ENCODE data around the gene MUC2.

Gene MUC2

DNA sequence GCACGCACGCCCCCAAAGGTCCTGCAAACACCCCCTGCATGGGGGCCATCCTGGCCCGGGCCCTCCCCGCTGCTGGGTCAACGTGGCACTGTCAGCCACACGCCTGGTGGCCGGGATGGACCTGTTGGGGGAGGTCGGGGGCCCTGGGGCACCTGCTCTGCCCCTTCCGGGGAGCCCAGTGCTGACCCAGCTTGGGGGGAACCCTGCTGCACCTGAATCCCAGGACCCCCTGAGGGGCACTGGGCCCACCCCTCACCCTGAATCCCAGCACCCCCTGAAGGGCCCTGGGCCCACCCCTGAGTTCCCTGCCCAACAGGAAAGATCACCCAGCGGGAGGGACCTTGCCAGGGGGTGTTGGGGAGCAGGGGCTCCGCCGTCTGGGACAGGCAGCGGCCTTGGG, 37.7 kb upstream of the MUC2 start:
- no peak for DNase-seq

DNA sequence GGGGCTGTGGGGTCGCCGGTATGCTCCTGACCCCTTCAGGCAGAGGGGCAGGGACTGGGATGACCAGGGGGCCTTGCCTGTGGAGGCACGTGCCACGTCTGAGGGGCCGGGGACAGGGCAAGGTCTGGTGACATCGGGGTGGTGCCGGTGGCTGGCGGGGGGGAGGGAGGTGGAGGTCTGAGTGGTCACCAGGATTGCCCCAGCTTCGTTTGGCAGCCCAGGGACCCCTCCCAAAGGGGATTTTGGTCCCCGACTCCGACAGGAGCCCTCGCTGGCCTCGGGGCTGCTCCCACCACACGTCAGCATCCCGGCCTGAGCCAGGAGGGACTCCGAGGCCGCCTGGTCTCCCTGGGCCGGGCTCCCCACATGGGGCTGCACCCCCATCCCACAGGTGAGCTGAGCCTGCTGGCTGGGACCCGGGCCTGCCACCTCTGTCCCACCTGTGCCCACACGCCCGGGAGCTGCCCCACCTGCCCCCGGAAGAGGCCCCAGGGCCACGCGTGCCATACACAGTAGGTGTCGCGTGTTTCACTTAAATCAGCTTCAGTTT, 37.1 kb upstream of the MUC2 start:
- DNase-seq: no peak

DNA sequence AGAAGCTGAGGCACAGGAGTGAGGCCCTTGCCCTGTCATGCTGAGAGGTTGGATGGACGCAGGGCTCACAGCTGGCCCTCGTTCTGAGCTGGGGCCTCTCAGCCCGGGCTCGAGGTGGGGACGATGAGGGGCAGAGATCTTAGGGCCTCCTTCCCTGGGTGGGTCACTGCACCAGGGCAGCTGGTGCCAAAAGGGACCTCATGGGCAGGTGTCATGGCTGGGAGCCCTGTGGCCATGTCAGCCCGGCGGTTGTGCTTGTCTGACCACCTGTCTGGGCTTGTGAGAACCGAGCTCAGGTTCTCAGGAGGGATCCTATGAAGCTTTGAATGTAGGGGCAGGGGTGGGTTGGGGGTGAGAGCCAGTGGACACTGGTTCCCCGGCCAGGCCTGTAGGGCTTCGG, 36.3 kb upstream of the MUC2 start:
- no peak for DNase-seq

DNA sequence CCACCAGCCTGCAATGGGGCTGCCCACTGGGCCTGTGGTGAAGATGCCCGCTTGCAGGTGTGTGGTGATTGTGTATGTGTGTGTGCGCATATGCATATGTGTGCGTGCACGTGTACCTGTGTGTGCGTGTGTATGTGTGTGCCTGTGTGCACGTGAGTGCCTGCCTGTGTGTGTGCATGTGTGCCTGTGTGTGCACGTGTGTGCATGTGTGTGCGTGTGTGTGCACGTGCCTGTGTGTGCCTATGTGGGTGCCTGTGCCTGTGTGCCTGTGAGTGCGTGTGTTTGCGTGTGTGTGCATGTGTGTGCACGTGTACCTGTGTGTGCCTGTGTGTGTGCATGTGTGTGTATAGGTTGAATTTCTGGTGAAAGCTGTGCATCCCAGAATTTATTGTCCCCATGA, 35.8 kb upstream of the MUC2 start:
- DNase-seq: no peak

DNA sequence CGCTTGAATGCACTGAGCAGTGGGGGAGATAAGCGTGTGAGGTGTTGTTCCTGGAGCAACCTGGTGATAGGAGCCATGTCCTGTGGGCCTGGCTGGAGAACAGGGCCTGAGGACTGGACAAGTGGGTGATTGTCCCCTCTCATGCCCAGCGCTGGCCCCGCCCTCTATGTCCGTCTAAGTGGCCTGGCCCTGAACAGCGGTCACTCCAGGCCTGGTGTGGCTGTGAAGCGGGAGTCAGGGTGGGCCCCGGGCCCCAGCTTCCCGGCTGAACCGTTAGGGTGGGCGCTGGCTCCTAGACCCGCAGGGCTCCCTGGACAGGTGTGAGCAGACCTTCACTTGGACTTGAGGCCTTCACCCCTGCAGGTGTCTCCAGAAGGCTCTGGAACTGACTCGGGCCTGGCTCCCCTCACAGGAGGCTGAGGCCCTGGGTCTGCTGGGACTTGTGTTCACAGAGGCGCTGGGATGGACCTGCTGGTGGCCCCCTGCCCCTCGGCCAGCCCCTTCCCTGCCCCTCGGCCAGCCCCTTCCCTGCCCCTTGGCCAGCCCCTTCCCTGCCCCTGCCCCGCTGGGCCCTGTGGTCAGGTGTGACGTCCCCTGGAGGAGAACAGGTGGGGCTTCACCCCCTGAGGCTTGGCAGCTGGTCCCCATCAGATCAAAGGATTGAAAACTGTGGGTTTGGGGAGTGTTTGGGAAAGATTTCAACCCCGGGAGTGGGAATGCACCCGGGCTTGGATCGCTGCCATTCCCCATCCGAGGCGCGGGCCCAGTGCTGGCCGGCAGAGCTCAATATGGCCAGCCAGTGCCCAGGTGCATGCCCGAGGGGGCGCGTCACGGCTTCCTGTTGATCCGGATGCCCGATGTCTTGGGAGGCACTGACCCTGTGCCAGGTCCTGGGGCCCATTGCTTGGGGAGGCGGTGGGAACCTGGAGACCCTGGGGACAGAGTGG, 34.9 kb upstream of the MUC2 start:
- DNase-seq: no peak

DNA sequence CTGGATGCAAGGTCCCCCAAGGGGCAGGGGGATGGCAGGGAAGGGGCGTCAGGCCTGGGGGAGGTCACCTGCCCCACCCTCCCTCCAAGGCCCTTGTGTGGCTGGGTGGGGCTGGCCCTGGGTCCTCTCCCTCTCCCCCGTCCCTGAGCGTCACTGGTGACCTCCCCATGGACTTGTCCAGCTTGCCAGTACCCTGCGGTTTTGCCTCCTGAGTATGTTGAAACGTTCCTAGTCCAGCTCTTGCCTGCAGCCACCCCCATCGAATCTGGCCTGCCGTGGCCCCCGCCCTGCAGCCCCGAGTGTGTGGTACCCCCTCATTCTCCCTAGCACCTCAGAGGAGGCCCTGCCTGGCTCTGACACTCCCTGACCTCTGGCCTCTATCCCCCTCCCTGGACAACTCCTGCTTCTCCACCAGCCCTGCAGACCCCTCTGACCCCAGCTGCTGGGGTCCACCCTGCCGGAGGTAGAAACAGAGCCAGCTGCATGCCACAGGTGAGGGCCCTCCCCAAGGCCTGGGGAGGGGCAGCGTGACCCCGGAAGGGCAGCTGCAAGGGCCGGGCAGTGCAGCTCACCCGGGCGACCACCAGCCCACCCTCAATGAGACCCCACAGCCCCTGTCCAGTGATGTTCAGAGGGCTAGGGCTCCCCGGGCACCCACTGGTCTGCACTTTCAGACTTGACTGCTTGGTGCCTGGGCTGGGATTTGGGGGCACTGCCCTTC, 34.1 kb upstream of the MUC2 start:
- no peak for DNase-seq

DNA sequence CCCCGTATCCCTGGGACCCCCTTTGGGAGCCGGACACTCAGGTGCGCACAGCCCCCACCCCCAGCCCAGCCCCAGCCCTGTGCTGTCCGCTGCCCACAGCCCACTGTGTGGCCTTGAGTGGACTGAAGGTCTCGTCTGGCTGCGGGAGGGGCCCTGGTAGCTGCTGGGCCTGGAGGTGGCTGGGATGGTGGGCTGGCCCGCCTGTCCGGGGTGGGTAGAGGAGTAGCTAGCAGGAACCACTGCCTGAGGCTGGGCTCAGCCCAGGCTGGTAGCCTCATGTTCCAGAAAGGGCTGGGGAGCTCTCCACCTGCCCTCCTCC, 33.6 kb upstream of the MUC2 start:
- no peak for DNase-seq

DNA sequence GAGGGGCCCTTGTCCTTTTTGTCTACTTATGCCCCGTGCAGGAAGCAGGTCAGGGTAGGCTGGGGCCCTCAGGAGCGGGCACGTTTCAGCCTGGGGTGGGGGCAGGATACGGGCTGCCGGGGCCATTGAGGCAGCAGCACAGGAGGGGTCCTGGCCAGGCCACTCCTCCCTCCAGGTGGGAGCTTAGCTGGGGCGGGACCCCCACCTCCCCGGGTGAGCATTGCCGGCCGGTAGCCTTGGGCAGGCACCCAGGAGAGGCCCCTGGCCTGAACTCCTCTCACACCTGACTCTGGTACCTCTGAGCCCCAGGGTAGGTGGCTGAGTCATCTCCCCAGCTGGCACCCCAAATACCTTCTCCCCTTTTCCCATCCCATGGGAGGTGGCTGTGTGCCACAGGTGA, 33.2 kb upstream of the MUC2 start:
- DNase-seq: no peak

DNA sequence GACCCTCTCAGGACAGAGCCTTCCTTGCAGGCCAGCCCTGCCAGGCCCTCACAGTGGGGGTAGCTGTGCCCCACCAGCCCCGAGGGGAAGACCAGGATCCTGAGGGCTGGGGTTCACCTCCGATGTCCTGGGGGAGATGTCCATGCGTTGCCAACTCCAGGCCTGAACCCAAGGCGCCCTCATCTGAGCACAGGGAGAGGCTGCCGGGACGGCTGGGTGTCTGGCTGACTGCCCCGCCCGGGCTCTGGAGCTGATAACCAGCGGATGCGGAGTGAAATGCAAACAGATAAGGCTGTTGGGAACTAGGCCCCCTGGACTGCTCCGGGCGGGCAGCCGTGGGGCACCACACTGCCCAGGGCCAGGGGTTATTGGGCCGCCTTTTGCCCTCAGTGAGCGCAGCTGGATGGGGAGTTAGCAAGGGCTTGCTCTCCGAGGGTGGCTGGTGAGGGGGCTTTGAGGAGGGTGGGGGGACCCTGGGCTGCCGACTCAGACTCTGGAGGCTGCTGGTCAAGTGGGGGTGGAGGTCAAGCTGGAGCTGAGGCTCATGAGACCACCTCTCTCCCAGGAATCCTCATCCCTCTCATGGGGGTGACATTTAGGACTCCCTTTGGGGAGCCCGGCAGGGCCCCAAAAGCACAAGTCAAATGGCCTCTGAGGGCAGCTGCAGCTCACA, 32.6 kb upstream of the MUC2 start:
- DNase-seq: no peak

DNA sequence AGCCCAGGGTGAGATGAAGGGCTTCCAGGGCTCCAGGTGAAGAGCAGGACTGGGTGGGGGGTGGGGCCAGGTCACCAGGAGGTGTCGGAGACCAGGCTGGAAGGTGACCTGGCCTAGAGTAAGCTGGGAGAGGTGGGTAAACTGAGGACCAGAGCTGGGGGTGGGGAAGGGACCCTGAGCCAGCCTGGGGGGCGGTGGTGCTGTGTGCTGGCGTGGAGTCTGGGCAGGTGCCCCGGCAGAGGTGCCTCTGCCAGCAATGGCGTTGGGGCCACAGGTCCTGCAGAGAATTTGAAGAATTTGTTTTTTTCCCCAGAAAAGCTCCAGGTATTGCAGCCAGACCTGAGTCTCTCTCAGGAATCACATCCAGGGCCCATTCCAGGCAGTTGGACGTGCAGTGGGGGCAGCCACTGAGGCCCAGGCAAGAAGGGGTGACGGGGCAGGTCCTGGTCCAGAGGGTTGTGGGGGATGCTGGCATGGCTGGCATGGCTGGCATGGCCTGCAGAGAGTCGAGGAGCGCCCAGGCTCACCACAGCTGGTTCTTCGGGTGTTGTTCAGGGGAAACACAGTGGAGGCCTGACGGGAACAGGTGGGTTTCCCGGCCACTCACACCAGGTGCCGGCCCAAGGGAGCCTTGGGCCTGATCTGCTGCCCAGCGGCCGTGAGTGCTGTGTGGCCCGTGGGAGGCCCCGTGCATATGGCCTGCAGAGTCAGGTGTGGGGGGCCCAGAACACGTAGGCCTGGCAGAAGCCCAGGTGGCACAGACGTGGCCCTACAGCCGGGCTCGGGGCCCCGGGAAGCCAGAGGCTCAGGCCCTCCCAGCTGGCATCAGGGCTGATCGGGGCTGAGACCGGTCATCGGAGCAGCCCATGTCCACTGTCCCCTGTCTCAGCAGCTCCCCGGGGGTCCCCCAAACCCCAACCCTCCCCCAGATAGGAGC, 31.8 kb upstream of the MUC2 start:
- no peak for DNase-seq

DNA sequence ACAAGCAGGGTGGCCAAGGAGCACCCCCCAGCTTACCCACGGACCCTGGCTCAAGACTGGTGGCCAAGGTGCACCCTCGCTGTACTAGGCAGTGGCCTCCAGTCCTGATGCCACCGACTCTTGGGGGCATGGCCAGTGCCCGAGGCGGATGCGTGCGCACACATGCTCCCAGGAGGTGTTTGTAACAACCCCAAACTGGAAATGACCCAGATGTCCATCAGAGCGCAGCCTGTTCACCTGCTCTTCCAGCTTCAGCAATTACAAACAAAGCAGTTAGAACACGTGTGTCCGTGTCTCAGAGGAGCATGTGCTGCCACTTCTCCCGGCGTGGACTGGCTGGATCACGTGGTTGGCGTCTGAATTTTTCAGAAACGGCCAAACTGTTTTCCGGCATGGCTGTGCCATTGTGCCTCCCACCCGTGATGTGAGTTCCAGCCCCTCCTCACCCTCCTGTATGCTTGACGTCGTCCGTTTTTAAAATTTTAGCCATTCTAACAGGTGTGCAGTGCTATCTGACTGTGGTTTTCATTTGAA, 31.0 kb upstream of the MUC2 start:
- no peak for DNase-seq

DNA sequence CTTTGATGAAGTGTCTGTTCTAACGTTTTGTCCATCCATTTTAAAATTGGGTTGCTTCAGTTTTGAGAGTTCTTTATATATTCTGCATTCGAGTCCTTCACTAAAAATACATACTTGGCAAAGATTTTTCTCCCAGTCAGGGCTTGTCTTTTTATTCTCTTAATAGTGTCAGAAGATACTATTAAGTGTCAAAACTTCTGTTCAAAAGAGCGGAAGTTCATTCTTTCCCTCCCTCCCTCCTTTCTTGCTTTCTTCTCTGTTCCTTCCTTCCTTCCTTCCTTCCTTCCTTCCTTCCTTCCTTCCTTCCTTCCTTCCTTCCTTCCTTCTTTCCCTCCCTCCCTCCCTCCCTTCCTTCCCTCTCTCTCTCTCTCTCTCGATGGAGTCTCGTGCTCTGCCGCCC, 30.5 kb upstream of the MUC2 start:
- DNase-seq: no peak

DNA sequence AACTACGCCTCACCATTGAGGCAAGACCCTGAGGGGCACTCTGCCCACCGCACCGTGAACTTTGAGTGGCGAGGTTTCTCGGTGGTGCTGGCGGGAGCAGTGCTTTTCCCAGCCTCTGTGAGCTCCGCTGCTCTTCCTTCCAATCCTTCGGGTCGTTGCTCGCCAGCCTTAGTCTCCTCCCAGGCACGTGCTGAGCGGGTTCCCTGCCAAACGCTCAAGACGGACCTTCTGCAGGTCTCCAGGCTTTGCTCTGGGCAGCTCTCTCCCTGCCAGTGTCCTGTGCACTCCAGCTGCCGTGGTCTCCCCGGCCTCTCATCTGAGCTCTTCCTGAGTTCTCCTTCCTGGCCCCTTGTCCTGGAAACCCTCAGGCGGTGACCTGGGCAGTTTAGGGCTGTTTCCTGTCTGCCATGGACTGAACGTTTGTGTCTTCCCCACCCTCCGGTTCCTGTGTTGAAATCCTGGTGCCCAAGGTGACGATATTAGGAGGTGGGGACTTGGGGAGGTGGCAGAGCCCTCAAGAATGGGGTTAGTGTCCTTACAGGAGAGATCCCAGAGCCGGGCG, 27.0 kb upstream of the MUC2 start:
- DNase-seq: no peak

DNA sequence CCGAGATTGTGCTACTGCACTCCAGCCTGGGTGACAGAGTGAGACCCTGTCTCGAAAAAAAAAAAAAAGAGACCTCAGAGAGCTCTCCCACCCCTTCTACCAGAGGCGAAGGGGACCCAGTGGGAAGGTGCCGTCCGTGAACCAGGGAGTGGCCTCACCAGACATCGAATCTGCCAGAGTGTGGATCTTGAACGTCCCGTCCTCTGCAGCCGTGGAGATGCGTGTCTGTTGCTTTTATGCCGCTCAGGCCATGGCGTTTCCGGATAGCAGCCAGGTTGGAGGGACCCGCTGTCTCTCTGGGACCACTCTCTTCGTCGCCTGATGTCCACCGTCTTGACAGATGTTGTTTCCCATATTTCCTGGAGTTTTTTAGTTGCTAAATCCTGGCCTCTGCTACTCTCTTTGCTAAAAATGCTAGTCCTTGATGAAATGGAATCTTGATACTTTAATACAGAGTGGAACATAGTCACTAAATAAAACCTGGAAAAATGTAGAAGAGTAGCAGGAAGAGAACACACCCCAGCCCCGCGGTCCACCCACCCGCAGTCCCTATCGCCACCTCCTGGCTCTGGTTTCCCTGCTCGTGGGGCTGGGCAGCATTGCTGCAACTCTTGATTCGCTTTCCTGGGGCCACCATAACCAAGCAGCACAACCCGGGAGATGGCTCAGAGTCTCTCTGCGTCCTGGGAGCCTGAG, 26.2 kb upstream of the MUC2 start:
- DNase-seq: no peak

DNA sequence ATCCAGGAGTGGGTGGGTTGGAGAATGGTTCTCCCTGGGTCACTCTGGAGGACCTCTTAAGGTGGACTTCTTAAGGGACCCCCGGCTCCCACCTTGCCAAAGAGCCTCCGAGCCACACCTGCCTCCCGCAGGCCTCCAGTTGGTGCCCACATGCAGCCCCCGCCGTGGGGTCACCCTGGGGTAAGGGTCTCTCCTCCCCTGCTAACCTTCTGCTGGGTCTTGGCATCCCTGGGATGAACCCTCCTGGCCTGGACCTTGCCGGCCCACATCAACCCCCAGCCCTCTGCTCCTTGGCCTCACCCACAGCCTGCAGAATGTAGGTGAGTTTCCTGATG, 25.6 kb upstream of the MUC2 start:
- no peak for DNase-seq

DNA sequence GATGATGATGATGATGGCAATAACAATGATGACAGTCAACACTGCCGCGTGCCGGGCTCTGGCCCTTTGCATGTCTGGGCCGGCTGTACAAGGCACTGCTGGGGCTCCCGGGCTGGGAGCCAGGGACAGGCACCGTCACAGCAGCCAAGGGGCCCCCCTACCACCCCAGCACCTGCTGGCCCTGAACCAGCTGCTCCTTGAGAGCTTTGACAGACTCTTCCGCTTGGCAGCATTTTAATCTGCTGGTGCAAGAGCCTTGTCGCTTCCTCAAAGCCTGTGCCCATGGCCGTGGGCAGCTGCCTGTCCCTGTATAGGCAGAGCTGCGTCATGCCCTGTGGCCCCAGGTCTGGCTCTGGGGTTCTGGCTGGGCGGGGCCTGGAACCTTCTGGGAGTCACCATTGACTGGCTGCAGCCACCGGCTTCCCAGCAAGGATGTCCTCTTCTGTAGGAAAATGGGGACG, 25.2 kb upstream of the MUC2 start:
- DNase-seq: no peak

DNA sequence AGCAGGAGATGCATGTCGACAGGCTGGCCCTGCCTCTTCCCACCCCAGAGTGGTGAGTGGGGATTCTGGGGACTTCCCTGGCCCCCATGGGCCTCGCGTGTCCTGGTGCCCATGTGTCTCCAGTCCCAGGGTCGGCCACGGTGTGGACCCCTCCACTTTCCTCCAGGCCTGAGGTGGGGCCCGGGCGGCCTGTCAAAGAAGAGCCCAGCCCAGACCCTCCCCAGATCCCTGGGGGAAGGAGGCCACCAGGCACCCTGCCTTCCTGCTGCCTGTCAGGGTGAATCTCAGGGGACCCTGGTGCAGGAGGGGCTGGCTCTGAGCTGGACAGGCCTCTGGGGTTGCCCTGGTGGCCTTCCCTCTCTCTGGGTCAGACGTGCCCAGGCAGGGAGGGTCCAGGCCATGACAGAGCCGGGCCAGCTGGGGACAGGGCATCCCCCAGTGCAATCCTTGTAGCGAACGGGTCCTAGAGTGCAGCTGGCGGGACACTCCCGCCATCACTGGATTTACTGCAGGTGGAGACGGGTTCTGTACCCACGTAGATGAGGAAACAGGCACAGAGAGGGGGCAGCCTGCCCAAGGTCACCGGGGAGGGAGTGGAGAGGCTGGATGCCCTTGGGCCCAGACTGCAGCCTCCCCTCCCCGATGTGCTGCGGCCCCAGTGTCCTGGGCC, 24.6 kb upstream of the MUC2 start:
- DNase-seq: no peak

DNA sequence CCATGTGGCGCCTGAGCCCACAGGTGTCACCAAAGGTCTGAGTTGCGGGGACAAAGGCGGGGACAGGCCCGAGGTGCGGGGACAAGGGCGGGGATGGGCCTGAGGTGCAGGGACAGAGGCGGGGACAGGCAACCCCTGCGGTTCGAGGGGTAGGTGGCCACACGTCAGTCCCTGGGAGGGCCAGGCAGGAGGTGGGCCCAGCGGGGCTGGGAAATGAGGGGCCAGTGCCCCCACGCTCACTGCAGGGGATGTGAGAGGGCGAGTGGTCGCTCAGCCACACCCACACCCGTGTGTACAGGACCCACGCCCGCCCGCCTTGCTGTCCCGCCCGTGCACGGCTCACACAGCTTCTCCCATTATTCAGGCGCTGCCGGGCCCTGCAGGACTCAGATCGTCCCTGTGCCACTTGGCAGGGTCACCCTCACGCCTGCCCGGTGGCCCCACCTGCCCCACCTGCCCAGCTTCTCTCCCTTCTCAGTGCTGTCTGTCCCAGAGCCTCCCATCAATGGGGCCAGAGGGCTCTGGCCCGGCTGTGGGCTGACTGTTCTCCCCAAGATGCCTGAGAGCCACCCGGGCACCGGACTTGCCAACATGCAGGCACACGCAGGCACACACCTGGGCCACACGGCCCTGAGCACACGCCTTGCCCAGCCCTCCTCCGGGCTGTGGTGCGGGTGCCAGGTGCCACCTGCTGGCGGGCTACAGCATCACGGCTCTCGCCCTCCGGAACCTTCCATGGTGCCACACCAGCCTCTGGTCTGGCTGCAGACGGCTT, 23.9 kb upstream of the MUC2 start:
- peak; percentile 60 for DNase-seq

DNA sequence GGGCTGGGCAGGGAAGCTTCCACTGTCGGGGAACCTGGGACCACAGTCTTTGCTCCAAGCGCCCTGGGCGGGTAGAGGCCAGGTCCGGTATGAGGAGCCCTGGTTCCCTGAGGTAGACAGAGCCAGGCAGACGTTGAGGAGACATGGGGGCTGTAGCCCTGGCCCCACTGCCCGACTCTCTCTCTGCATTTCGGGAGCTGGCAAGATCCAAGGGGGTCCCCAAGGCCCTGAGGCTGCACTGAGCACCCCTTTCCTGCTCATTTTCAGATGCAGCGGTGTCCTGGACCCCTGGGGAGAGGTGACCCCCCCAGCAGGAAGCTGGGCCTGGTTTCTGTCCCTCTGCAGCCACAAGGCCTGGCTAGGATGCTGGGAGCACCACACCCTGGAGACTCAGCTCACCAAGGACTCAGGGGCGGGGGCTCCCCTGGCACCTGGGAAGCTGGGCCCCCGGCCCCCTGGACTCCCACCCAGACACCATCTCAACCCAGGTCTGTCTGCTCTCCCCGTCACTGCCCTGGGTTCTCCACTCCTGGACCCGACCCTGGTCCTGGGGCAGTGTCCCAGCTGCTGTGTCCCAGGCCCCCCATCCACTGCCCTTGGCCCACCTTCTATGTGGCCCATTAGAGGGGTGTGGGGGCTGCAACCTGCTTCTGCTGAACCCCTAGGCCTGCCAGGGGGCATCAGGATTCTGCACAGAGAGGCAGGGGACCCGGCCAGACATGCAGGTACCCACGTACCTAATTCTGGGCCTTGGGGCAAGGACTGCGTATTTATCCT, 23.1 kb upstream of the MUC2 start:
- DNase-seq: no peak

Measured in effector CD4-positive, alpha-beta T cell (primary cell).